ENCODE data around the gene RPS18. TPM values are rescaled to one million over a fixed set of nuclear protein-coding genes. Genes with fewer than 3 reads are reported as not detected.
A peak's percentile ranks its signal among the peaks of the same experiment; 100 is the strongest.

Gene RPS18
- total and polyA plus RNA-seq, 2 of the 13 experiments (the other 11 are each of a cell fraction or from before 2014, with no cell fraction given): 3,896 to 5,806 TPM

DNA sequence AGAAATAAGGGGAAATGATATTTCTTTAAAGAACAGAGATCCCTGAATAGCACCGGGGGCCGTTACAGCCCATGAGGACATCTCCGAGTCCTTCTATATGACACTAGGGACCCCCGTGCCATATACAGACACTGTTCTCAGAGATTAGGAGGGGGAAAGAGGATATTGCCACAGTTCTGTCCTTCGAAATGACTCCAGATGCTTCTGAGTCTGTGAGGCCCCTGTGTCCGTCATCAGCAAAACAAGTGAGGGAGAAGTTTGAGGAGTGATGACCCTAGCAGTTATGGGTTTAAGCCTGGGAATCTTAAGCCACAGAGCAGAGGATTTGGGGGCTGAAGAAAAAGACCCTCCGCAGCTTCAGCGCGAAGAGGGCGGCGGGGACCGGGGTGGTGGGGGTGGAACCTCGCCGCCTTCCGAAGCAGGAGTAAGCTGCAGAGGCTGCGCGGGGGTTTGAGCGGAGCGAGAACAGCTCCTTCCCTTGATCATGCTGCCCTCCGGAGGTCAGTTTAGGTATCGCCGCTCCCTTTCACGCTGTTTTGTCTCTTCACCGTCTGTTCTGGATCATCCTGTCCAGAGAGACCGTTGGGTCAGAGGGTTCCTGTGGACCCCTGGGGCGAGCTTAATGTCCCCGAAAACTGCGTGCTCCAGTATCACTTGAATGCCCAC, 23.8 kb upstream of the RPS18 start (continued):
- TF ChIP-seq, protein P1, sequence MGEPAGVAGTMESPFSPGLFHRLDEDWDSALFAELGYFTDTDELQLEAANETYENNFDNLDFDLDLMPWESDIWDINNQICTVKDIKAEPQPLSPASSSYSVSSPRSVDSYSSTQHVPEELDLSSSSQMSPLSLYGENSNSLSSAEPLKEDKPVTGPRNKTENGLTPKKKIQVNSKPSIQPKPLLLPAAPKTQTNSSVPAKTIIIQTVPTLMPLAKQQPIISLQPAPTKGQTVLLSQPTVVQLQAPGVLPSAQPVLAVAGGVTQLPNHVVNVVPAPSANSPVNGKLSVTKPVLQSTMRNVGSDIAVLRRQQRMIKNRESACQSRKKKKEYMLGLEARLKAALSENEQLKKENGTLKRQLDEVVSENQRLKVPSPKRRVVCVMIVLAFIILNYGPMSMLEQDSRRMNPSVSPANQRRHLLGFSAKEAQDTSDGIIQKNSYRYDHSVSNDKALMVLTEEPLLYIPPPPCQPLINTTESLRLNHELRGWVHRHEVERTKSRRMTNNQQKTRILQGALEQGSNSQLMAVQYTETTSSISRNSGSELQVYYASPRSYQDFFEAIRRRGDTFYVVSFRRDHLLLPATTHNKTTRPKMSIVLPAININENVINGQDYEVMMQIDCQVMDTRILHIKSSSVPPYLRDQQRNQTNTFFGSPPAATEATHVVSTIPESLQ (CRISPR knock-in tag; conservative IDR thresholded peaks at IDR 0.05): no peak
- TF ChIP-seq, protein P2, sequence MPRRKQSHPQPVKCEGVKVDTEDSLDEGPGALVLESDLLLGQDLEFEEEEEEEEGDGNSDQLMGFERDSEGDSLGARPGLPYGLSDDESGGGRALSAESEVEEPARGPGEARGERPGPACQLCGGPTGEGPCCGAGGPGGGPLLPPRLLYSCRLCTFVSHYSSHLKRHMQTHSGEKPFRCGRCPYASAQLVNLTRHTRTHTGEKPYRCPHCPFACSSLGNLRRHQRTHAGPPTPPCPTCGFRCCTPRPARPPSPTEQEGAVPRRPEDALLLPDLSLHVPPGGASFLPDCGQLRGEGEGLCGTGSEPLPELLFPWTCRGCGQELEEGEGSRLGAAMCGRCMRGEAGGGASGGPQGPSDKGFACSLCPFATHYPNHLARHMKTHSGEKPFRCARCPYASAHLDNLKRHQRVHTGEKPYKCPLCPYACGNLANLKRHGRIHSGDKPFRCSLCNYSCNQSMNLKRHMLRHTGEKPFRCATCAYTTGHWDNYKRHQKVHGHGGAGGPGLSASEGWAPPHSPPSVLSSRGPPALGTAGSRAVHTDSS (CRISPR knock-in tag; conservative IDR thresholded peaks at IDR 0.05): 0 out of 2 replicates have a peak, but pooled peaks have one; percentile 41
- TF ChIP-seq TCF7 (IDR thresholded peaks at IDR 0.05; ENCODE audit: low read depth) (no peak), HOXA3 (CRISPR knock-in tag; IDR thresholded peaks at IDR 0.05) (peak; percentile 46; the same call in 1 of the 2 replicates), SMYD3 (CRISPR knock-in tag; IDR thresholded peaks at IDR 0.05) (no peak), NR2F6 (IDR thresholded peaks at IDR 0.05) (no peak), NR2F6 (CRISPR knock-in tag; IDR thresholded peaks at IDR 0.05) (0 out of 2 replicates have a peak, but pooled peaks have one; percentile 35), ZNF563 (CRISPR knock-in tag; IDR thresholded peaks at IDR 0.05) (no peak), SOX5 (CRISPR knock-in tag; IDR thresholded peaks at IDR 0.05; ENCODE audit: borderline replicate concordance) (peak; percentile 35; the same call in 1 of the 2 replicates), CC2D1A (CRISPR knock-in tag; IDR thresholded peaks at IDR 0.05) (0 out of 2 replicates have a peak, but pooled peaks have one; percentile 36), RFXAP (CRISPR knock-in tag; IDR thresholded peaks at IDR 0.05; ENCODE audit: borderline replicate concordance) (peak; percentile 57; the same call in 1 of the 2 replicates), ZNF101 (CRISPR knock-in tag; IDR thresholded peaks at IDR 0.05; ENCODE audit: borderline replicate concordance, low read depth) (no peak), SP140L (CRISPR knock-in tag; IDR thresholded peaks at IDR 0.05; ENCODE audit: borderline replicate concordance) (no peak), RELA (CRISPR knock-in tag; IDR thresholded peaks at IDR 0.05) (0 out of 2 replicates have a peak, but pooled peaks have one; percentile 65), KLF16 (CRISPR knock-in tag; IDR thresholded peaks at IDR 0.05) (peak in 1 of 2 experiments; percentile 40; a peak in 1 of 4 replicates)
- TF ChIP-seq, protein P3, sequence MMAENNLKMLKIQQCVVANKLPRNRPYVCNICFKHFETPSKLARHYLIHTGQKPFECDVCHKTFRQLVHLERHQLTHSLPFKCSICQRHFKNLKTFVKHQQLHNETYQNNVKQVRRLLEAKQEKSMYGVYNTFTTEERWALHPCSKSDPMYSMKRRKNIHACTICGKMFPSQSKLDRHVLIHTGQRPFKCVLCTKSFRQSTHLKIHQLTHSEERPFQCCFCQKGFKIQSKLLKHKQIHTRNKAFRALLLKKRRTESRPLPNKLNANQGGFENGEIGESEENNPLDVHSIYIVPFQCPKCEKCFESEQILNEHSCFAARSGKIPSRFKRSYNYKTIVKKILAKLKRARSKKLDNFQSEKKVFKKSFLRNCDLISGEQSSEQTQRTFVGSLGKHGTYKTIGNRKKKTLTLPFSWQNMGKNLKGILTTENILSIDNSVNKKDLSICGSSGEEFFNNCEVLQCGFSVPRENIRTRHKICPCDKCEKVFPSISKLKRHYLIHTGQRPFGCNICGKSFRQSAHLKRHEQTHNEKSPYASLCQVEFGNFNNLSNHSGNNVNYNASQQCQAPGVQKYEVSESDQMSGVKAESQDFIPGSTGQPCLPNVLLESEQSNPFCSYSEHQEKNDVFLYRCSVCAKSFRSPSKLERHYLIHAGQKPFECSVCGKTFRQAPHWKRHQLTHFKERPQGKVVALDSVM (CRISPR knock-in tag; IDR thresholded peaks at IDR 0.05): no peak
- TF ChIP-seq, protein P4, sequence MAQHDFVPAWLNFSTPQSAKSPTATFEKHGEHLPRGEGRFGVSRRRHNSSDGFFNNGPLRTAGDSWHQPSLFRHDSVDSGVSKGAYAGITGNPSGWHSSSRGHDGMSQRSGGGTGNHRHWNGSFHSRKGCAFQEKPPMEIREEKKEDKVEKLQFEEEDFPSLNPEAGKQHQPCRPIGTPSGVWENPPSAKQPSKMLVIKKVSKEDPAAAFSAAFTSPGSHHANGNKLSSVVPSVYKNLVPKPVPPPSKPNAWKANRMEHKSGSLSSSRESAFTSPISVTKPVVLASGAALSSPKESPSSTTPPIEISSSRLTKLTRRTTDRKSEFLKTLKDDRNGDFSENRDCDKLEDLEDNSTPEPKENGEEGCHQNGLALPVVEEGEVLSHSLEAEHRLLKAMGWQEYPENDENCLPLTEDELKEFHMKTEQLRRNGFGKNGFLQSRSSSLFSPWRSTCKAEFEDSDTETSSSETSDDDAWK (CRISPR knock-in tag; IDR thresholded peaks at IDR 0.05): no peak
- TF ChIP-seq, protein P5, sequence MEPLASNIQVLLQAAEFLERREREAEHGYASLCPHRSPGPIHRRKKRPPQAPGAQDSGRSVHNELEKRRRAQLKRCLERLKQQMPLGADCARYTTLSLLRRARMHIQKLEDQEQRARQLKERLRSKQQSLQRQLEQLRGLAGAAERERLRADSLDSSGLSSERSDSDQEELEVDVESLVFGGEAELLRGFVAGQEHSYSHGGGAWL (CRISPR knock-in tag; IDR thresholded peaks at IDR 0.05): peak; percentile 76
- TF ChIP-seq, protein P6, sequence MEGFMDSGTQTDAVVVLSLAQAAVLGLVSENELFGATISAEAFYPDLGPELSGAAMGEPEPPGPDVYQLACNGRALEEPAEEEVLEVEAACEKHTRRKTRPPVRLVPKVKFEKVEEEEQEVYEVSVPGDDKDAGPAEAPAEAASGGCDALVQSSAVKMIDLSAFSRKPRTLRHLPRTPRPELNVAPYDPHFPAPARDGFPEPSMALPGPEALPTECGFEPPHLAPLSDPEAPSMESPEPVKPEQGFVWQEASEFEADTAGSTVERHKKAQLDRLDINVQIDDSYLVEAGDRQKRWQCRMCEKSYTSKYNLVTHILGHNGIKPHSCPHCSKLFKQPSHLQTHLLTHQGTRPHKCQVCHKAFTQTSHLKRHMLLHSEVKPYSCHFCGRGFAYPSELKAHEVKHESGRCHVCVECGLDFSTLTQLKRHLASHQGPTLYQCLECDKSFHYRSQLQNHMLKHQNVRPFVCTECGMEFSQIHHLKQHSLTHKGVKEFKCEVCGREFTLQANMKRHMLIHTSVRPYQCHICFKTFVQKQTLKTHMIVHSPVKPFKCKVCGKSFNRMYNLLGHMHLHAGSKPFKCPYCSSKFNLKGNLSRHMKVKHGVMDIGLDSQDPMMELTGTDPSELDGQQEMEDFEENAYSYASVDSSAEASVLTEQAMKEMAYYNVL (CRISPR knock-in tag; IDR thresholded peaks at IDR 0.05; ENCODE audit: borderline replicate concordance): no peak
- TF ChIP-seq, protein P7, sequence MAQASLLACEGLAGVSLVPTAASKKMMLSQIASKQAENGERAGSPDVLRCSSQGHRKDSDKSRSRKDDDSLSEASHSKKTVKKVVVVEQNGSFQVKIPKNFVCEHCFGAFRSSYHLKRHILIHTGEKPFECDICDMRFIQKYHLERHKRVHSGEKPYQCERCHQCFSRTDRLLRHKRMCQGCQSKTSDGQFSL (CRISPR knock-in tag; IDR thresholded peaks at IDR 0.05): no peak

All from HepG2 (cell line).